Heart left ventricle (tissue), 16 donors: Measurements from ENCODE around the gene ICAM2. TPM values are rescaled to one million over a fixed set of nuclear protein-coding genes. Genes with fewer than 3 reads are reported as not detected.
A peak's percentile ranks its signal among the peaks of the same experiment; 100 is the strongest.

Experiments
- ATAC-seq, 4 donors: fragments of 200-7000 bp; cut with Tn5 transposase; one replicate each; pipeline ENCODE4 v1.9.1; 2020 to 2022; ENCODE audit warnings: moderate library complexity in 4 of 4, mild to moderate bottlenecking in 3 of 4, moderate number of reproducible peaks in 1 of 4
- DNase-seq, 5 donors: peaks; one replicate each; pipeline ENCODE4 v3.0.0-alpha.2; 2020
- H3K27ac ChIP-seq, 12 donors: fragments of 200-600 bp; sonication (generic) in 4 of 12; one replicate each; pipeline versions ENCODE4 v1.5.0 to v1.8.0; 2016 to 2022; ENCODE audit warnings: mild to moderate bottlenecking in 2 of 12
- H3K27me3 ChIP-seq, 9 donors: fragments of 200-600 bp; sonication (generic) in 2 of 9; one replicate each; pipeline versions ENCODE4 v1.5.1 to v1.8.0; 2016 to 2022; ENCODE audit warnings: mild to moderate bottlenecking in 3 of 9
- H3K36me3 ChIP-seq, 9 donors: fragments of 200-600 bp; sonication (generic) in 2 of 9; one replicate each; pipeline versions ENCODE4 v1.5.0 to v1.8.0; 2018 to 2022; ENCODE audit warnings: mild to moderate bottlenecking in 2 of 9
- H3K4me1 ChIP-seq, 12 donors: fragments of 200-600 bp; sonication (generic) in 4 of 12; one replicate each; pipeline versions ENCODE4 v1.5.0 to v1.8.0; 2016 to 2022; ENCODE audit warnings: mild to moderate bottlenecking in 3 of 12
- H3K4me3 ChIP-seq, 12 donors: fragments of 200-600 bp; sonication (generic) in 4 of 12; one replicate each; pipeline versions ENCODE4 v1.5.0 to v1.8.0; 2017 to 2022; ENCODE audit warnings: mild to moderate bottlenecking in 9 of 12, moderate library complexity in 4 of 12
- H3K9me3 ChIP-seq, 12 donors: fragments of 200-600 bp; sonication (generic) in 4 of 12; one replicate each; pipeline versions ENCODE4 v1.5.0 to v1.8.0; 2016 to 2022; ENCODE audit warnings: mild to moderate bottlenecking in 1 of 12
- CTCF ChIP-seq, 12 donors: fragments of 200-600 bp; sonication (generic) in 4 of 12; IDR thresholded peaks; one replicate each; pipeline versions ENCODE4 v1.5.0 to v1.8.0; 2018 to 2022; ENCODE audit warnings: antibody characterized with exemption in 12 of 12, mild to moderate bottlenecking in 5 of 12
- POLR2A ChIP-seq, 2 donors: fragments of 450-650 bp; IDR thresholded peaks; one replicate each; pipeline ENCODE4 v1.6.1; 2017; ENCODE audit warnings: antibody characterized with exemption in 2 of 2, mild to moderate bottlenecking in 2 of 2, moderate library complexity in 2 of 2
- WGBS, 4 donors: extraction: QIAGEN DNeasy Blood & Tissue Kit in 2 of 4; methylation state at CpG; one replicate each; pipeline versions ENCODE4 v1.1.5 to v1.1.7; 2013 to 2018; 5-methylcytosine and 5-hydroxymethylcytosine counted together
- intact Hi-C, 10 donors: fragments of 100-400 bp; cut with DNase I; formaldehyde crosslinking; loops; one replicate each; pipeline versions ENCODE4 v1.11.1 to v1.14.2; 2022
- polyA plus RNA-seq, 2 donors: library from polyadenylated mRNA; stranded (reverse); fragments of 200-250 nt; gene quantifications; one replicate each; pipeline ENCODE4 v1.2.3, GENCODE V29; 2013
- total RNA-seq, 9 donors: library from RNA; depleted of rRNA in 2 of 9; stranded (reverse); fragments of >200 nt in 2 of 9; fragmentation: NEBNext Ultra II Directional in 3 of 9; extraction: Animal tissue kit (Norgen Biotek cat#: 25700) in 3 of 9; gene quantifications; one replicate each; pipeline versions ENCODE4 v1.1.0 to v1.2.4, GENCODE V29; 2016 to 2023
- donor health status: ischemic (EF 13 %, LVEDD 7.1; RV severe dilation, severe dysfunction).
- donor health status: healthy with polysubstance abuse.
- donor health status: DM: no; HTN: yes; CAD: no.
- donor health status: DM: no; HTN: no; CAD: no.
- donor health status: ischemic (EF 25% LVEDD 6.9; RV normal size, moderate dysfunction).
- donor health status: ischemic (EF 25% LVEDD 5.7; RV mildly dilated, moderate dysfunction).
- donor health status: healthy.
- donor health status: DM: yes; HTN: yes; CAD: no.
- donor health status: ischemic (EF 35%, LVEDD 5.7; RV mildly dilated, moderate dysfunction).
- donor health status: nonischemic (EF 11% LVEDD 7.7; RV severe dilation, severe dysfunction).
- donor health status: DM: yes; HTN: yes; CAD: no.
- donor health status: PGD.
- donor health status: ischemic (EF 29% LVEDD 5.4; RV normal size, mild dysfunction).
- donor health status: nonischemic (EF 23%, LVEDD 6.1; RV moderate dilation, normal function).

ICAM2 gene
- total and polyA plus RNA-seq, 11 donors = 24.4 to 262 (median 43.1) TPM

GRCh38 chr17:64063766-64064224 is 43.4 kb upstream of the ICAM2 start:
- H3K27ac ChIP-seq = peak overlapping the region in 1 of 12 donors; percentile 55
- TF ChIP-seq POLR2A (IDR thresholded peaks at IDR 0.05) = no peak
- peak; percentile 29 to 63 (median 52) for TF ChIP-seq CTCF (IDR thresholded peaks at IDR 0.05)
- intact Hi-C loops = loop anchor here in 8 of 10 donors (2.0 to 10.0 kb wide), 4 partner anchors 69 to 221 kb away; partner anchors contain the start of gene ERN1 (in 5 of the 8)
- peaks cover 0 to 6% (median 2%) of the 10 kb centered on the region in 12 donors for H3K9me3 ChIP-seq
- peak; percentile 56 to 82 (median 76) for ATAC-seq
- 60 to 74% (median 63%) methylated on average over 13 to 16 of the region's 16 CpGs for WGBS, 4 donors
- peaks cover 0 to 53% (median 0%) of the 10 kb centered on the region in 12 donors for H3K4me1 ChIP-seq
- H3K27me3 ChIP-seq = no peaks in the 10 kb centered on the region
- DNase-seq = peak; percentile 45 to 80 (median 46)
- no peak overlapping the region for H3K4me3 ChIP-seq
- peaks cover 0 to 76% (median 52%) of the 10 kb centered on the region in 9 donors for H3K36me3 ChIP-seq

GRCh38 chr17:64063088-64063487 is 42.7 kb upstream of the ICAM2 start:
- H3K27me3 ChIP-seq = no peaks in the 10 kb centered on the region
- TF ChIP-seq POLR2A (IDR thresholded peaks at IDR 0.05) = no peak
- TF ChIP-seq CTCF (IDR thresholded peaks at IDR 0.05) = no peak
- peaks cover 0 to 53% (median 0%) of the 10 kb centered on the region in 12 donors for H3K4me1 ChIP-seq
- 82 to 87% (median 86%) methylated on average over 5 of the region's 5 CpGs for WGBS, 4 donors
- H3K4me3 ChIP-seq = no peak overlapping the region
- H3K27ac ChIP-seq = peak overlapping the region in 1 of 12 donors; percentile 55
- DNase-seq (no peak), ATAC-seq (no peak)
- peaks cover 0 to 76% (median 49%) of the 10 kb centered on the region in 9 donors for H3K36me3 ChIP-seq
- no peaks in the 10 kb centered on the region for H3K9me3 ChIP-seq
- intact Hi-C loops = loop anchor here in 8 of 10 donors (2.0 to 10.0 kb wide), 4 partner anchors 69 to 222 kb away; partner anchors contain the start of gene ERN1 (in 5 of the 8)

GRCh38 chr17:64061178-64061898 is 40.9 kb upstream of the ICAM2 start:
- no peaks in the 10 kb centered on the region for H3K9me3 ChIP-seq
- peaks cover 0 to 75% (median 51%) of the 10 kb centered on the region in 9 donors for H3K36me3 ChIP-seq
- DNase-seq (no peak), ATAC-seq (no peak)
- peak overlapping the region in 1 of 12 donors; percentile 68 for H3K27ac ChIP-seq
- H3K27me3 ChIP-seq = no peaks in the 10 kb centered on the region
- 90 to 92% (median 92%) methylated on average over 5 of the region's 5 CpGs for WGBS, 4 donors
- intact Hi-C loops = loop anchor here in 5 of 10 donors (5.0 to 10.0 kb wide), 3 partner anchors 71 to 223 kb away; partner anchors contain the start of gene ERN1 (in 5 of the 5)
- TF ChIP-seq CTCF (IDR thresholded peaks at IDR 0.05) (no peak), POLR2A (IDR thresholded peaks at IDR 0.05) (no peak)
- peaks cover 0 to 46% (median 0%) of the 10 kb centered on the region in 12 donors for H3K4me1 ChIP-seq
- H3K4me3 ChIP-seq = no peak overlapping the region

- intact Hi-C loops = loop anchor here in 5 of 10 donors (5.0 to 10.0 kb wide), 3 partner anchors 72 to 224 kb away; partner anchors contain the start of gene ERN1 (in 5 of the 5)
- Histone ChIP-seq H3K27ac (peak overlapping the region in 1 of 12 donors; percentile 68), H3K36me3 (peaks cover 0 to 76% (median 58%) of the 10 kb centered on the region in 9 donors), H3K27me3 (no peaks in the 10 kb centered on the region), H3K4me3 (no peak overlapping the region), H3K9me3 (no peaks in the 10 kb centered on the region), H3K4me1 (peaks cover 0 to 44% (median 0%) of the 10 kb centered on the region in 12 donors)
- DNase-seq (no peak), ATAC-seq (no peak)
- 83 to 98% (median 87%) methylated on average over 5 of the region's 5 CpGs for WGBS, 4 donors
- no peak for TF ChIP-seq CTCF (IDR thresholded peaks at IDR 0.05)
- TF ChIP-seq POLR2A (IDR thresholded peaks at IDR 0.05) = no peak
Observed at GRCh38 chr17:64060331-64060730, 39.9 kb upstream of the ICAM2 start.
